Measurements from ENCODE around the gene CLDN10.

The CLDN10 gene

GRCh38 chr13:95547531-95548167, 4.9 kb upstream of the CLDN10 start:
- TF ChIP-seq, protein P1, sequence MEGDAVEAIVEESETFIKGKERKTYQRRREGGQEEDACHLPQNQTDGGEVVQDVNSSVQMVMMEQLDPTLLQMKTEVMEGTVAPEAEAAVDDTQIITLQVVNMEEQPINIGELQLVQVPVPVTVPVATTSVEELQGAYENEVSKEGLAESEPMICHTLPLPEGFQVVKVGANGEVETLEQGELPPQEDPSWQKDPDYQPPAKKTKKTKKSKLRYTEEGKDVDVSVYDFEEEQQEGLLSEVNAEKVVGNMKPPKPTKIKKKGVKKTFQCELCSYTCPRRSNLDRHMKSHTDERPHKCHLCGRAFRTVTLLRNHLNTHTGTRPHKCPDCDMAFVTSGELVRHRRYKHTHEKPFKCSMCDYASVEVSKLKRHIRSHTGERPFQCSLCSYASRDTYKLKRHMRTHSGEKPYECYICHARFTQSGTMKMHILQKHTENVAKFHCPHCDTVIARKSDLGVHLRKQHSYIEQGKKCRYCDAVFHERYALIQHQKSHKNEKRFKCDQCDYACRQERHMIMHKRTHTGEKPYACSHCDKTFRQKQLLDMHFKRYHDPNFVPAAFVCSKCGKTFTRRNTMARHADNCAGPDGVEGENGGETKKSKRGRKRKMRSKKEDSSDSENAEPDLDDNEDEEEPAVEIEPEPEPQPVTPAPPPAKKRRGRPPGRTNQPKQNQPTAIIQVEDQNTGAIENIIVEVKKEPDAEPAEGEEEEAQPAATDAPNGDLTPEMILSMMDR (IDR thresholded peaks at IDR 0.05; ENCODE audit: insufficient read depth, low read depth, low read length, missing control alignments) = no peak
- DNase-seq (ENCODE audit: low read depth) = no peak
- H3K4me3 ChIP-seq (ENCODE audit: low read depth, low read length) = no peak overlapping the region

DNA sequence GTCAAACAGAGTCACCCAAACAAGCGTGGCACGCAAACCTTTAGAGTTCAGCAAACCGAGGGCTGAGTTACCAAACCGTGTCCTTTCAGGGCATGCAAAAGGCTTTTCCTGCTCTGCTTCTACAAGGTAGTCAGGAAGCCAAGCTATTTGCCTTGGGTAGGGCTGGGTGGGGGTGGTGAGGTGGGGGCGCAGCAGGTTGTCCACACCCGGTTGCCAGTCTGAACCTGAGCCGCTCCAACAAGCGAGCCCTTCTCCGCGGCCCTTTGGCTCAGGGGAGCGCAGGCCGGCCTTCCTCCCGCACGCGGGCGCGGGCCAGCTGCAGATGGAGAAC, 347 bp upstream of the CLDN10 start:
- H3K4me3 ChIP-seq (ENCODE audit: low read depth, low read length) = no peak overlapping the region
- DNase-seq (ENCODE audit: low read depth) = no peak
- TF ChIP-seq, protein P1 (IDR thresholded peaks at IDR 0.05; ENCODE audit: insufficient read depth, low read depth, low read length, missing control alignments) = no peak

DNA sequence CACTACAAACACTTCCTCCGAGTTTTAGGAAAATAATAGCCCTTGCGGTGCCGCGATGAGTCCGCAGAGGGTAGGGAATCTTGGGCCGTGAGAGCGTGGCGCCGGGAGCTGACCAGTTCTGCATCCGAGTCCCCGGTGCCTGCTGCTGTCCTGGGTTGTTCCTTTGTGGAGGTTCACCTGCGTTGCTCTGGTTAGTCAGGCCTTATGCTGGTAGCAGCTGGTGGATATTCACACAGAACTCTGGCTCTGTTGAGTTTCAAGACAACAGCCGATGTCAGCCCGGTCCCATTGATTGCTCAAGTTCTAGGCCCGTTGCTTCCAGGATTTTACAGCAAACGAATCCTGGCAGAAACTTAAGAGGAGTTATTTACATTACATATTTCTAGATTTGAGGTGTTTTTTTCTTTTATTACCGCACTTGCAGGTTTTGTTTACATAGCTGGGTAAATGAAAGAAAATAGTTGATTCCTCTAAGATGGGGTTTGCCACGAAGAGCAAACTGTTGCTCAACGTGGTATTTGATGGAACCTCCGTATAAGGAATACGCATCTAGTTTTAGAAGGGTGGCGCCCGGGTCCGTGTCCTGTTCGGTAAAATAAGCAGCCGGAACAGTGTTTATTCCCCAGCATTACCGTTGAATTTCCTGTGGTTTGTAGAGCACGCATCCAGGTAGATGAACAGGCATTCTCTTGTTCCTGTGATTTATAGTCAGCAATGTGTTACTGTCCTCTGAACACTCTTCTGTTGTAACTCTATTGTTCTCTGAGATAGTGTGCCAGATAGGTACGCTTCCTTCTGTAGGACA, 1.3 kb downstream of the CLDN10 start:
- TF ChIP-seq, protein P1 (IDR thresholded peaks at IDR 0.05; ENCODE audit: insufficient read depth, low read depth, low read length, missing control alignments) = no peak
- H3K4me3 ChIP-seq (ENCODE audit: low read depth, low read length) = no peak overlapping the region
- no peak for DNase-seq (ENCODE audit: low read depth)

DNA sequence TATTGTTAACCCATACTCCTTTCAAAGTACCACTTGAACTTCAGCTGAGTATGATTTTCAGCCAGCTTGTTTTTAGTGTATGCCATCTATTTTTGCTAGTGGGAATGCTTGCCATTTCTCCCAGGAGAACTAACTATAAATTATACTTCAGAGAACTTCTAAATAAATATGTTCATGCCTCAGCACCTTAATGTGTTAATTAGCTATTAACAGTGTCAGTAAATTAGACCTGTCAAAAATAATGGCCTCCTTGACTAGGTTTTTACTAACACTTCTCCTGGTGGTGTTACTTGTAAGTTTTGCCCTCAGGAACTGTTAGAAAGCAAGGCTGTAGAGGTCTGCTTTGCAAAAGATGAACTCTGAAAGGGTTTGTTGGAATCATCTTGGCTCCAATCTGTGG, 4.5 kb downstream of the CLDN10 start:
- H3K4me3 ChIP-seq (ENCODE audit: low read depth, low read length) = no peak overlapping the region
- TF ChIP-seq, protein P1 (IDR thresholded peaks at IDR 0.05; ENCODE audit: insufficient read depth, low read depth, low read length, missing control alignments) = no peak
- no peak for DNase-seq (ENCODE audit: low read depth)

DNA sequence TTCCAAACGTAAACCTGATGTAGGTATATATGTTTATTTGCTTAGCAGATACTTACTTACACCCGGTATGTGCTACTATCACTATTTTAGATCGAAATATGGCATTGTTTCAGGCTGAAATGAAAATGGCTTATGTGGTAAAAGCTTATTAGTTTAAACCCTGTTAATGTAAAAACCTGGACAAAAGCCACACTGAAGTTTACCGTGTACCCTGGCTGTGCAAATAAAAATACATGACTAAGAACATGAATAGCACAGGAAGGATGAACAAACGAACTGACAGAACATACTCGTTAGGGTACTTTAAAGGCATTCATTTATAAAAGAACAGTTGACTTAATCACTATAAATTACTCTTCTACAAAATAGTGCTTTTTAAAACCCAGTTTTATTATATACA, 6.6 kb downstream of the CLDN10 start:
- no peak overlapping the region for H3K4me3 ChIP-seq (ENCODE audit: low read depth, low read length)
- DNase-seq (ENCODE audit: low read depth) = no peak
- TF ChIP-seq, protein P1 (IDR thresholded peaks at IDR 0.05; ENCODE audit: insufficient read depth, low read depth, low read length, missing control alignments) = no peak

- DNase-seq (ENCODE audit: low read depth) = no peak
- no peak overlapping the region for H3K4me3 ChIP-seq (ENCODE audit: low read depth, low read length)
- TF ChIP-seq, protein P1 (IDR thresholded peaks at IDR 0.05; ENCODE audit: insufficient read depth, low read depth, low read length, missing control alignments) = no peak
Observed at GRCh38 chr13:95560387-95560786, 7.9 kb downstream of the CLDN10 start.

All from GM12865 (cell line).